ENCODE measurements around the gene NFATC2.

NFATC2 gene

GRCh38 chr20:51412951-51413481 is 129.5 kb downstream of the NFATC2 start:
- DNase-seq (ENCODE audit: low read depth): no peak

- peak; percentile 43 for DNase-seq (ENCODE audit: low read depth)
These were observed 130.1 kb downstream of the NFATC2 start for GRCh38 chr20:51412333-51412871.

- no peak for DNase-seq (ENCODE audit: low read depth)
These were observed 130.6 kb downstream of the NFATC2 start for GRCh38 chr20:51411870-51412269.

- no peak for DNase-seq (ENCODE audit: low read depth)
These were observed 131.8 kb downstream of the NFATC2 start for GRCh38 chr20:51410586-51411325.

GRCh38 chr20:51409192-51409880 is 133.2 kb downstream of the NFATC2 start:
- DNase-seq (ENCODE audit: low read depth): no peak

- DNase-seq (ENCODE audit: low read depth): no peak
These were observed 138.0 kb downstream of the NFATC2 start for GRCh38 chr20:51404297-51405060.

- DNase-seq (ENCODE audit: low read depth): no peak
These were observed 138.9 kb downstream of the NFATC2 start for GRCh38 chr20:51403466-51404220.

GRCh38 chr20:51402201-51402600 is 140.3 kb downstream of the NFATC2 start:
- no peak for DNase-seq (ENCODE audit: low read depth)

- no peak for DNase-seq (ENCODE audit: low read depth)
These were observed 141.0 kb downstream of the NFATC2 start for GRCh38 chr20:51401496-51401895.

- no peak for DNase-seq (ENCODE audit: low read depth)
These were observed 142.2 kb downstream of the NFATC2 start for GRCh38 chr20:51400051-51400926.

- no peak for DNase-seq (ENCODE audit: low read depth)
These were observed 143.3 kb downstream of the NFATC2 start for GRCh38 chr20:51399006-51399890.

- DNase-seq (ENCODE audit: low read depth): no peak
These were observed 144.0 kb downstream of the NFATC2 start for GRCh38 chr20:51398552-51398951.

- DNase-seq (ENCODE audit: low read depth): no peak
These were observed 144.4 kb downstream of the NFATC2 start for GRCh38 chr20:51398083-51398482.

- DNase-seq (ENCODE audit: low read depth): no peak
These were observed 145.4 kb downstream of the NFATC2 start for GRCh38 chr20:51397137-51397536.

- DNase-seq (ENCODE audit: low read depth): no peak
These were observed 146.1 kb downstream of the NFATC2 start for GRCh38 chr20:51396365-51396909.

GRCh38 chr20:51394706-51395105 is 147.8 kb downstream of the NFATC2 start:
- no peak for DNase-seq (ENCODE audit: low read depth)

GRCh38 chr20:51393571-51393970 is 148.9 kb downstream of the NFATC2 start:
- no peak for DNase-seq (ENCODE audit: low read depth)

GRCh38 chr20:51392614-51393186 is 149.8 kb downstream of the NFATC2 start:
- no peak for DNase-seq (ENCODE audit: low read depth)

GRCh38 chr20:51391926-51392325 is 150.6 kb downstream of the NFATC2 start:
- DNase-seq (ENCODE audit: low read depth): no peak

All from stromal cell of bone marrow (primary cell).